SU-DHL-6 (cell line): ENCODE measurements around the gene CMPK2.
"Not testable (repeated sequence)": the region's sequence is repeated elsewhere in the genome, so short reads cannot be mapped to it uniquely, and the experiment has no call there.

Experiments used
- H2AFZ ChIP-seq: fragments of 200-600 bp; sonication (generic); 2 replicates; pipeline ENCODE4 v1.6.1; 2014; ENCODE audit warnings: low read depth, mild to moderate bottlenecking, moderate library complexity, mixed read lengths, antibody characterized with exemption, low read length; ENCODE audit not compliant: severe bottlenecking
- H3F3A ChIP-seq: fragments of 200-600 bp; shearing (Covaris generic); 2 replicates; pipeline ENCODE4 v1.6.0; 2016; ENCODE audit warnings: antibody characterized with exemption, mild to moderate bottlenecking; ENCODE audit not compliant: insufficient read depth
- H3K27ac ChIP-seq: fragments of 200-600 bp; sonication (generic); 2 replicates; pipeline ENCODE4 v1.5.1; 2016; ENCODE audit warnings: low read depth, mild to moderate bottlenecking, low read length, moderate library complexity, mixed read lengths
- H3K27me3 ChIP-seq: fragments of 200-600 bp; sonication (generic), shearing (Covaris generic); 2 replicates; pipeline ENCODE4 v1.6.0; 2014; ENCODE audit warnings: mild to moderate bottlenecking, low read length
- H3K36me3 ChIP-seq: fragments of 200-600 bp; sonication (generic); 2 replicates; pipeline ENCODE4 v1.6.1; 2014; ENCODE audit warnings: mild to moderate bottlenecking, low read length, mixed read lengths
- H3K4me2 ChIP-seq: fragments of 300-600, 200-600 bp; shearing (Covaris generic), sonication (generic); 2 replicates; pipeline ENCODE4 v1.6.0; 2014; ENCODE audit warnings: low read length, low read depth, mild to moderate bottlenecking; ENCODE audit not compliant: poor library complexity, severe bottlenecking
- H3K4me3 ChIP-seq: fragments of 200-600 bp; sonication (generic); 2 replicates; pipeline ENCODE4 v1.5.1; 2014; ENCODE audit warnings: antibody characterized with exemption, low read length, mild to moderate bottlenecking, mixed read lengths; ENCODE audit not compliant: insufficient read depth, poor library complexity, severe bottlenecking
- H3K79me2 ChIP-seq: fragments of 200-600 bp; sonication (generic); 2 replicates; pipeline ENCODE4 v1.6.1; 2014; ENCODE audit warnings: mild to moderate bottlenecking, low read length, moderate library complexity; ENCODE audit not compliant: insufficient read depth
- H3K9ac ChIP-seq: fragments of 200-600 bp; sonication (generic); 2 replicates; pipeline ENCODE4 v1.7.0; 2014; ENCODE audit warnings: mild to moderate bottlenecking, low read length
- H3K9me2 ChIP-seq: fragments of 200-600 bp; sonication (generic); replicated peaks from 2 replicates; pipeline ENCODE4 v1.6.1; 2014; ENCODE audit warnings: low read length; ENCODE audit not compliant: insufficient read depth
- H3K9me3 ChIP-seq: fragments of 200-600 bp; sonication (generic); 2 replicates; pipeline ENCODE4 v1.6.1; 2014; ENCODE audit warnings: low read length, mixed read lengths; ENCODE audit not compliant: insufficient read depth
- H4K20me1 ChIP-seq: fragments of 200-600 bp; sonication (generic); 2 replicates; pipeline ENCODE4 v1.6.1; 2014; ENCODE audit warnings: low read depth, mild to moderate bottlenecking, antibody characterized with exemption, low read length, moderate library complexity, mixed read lengths
- CTCF ChIP-seq: fragments of 200-600 bp; sonication (generic); IDR thresholded peaks from one replicate; pipeline ENCODE4 v1.5.1; 2017; ENCODE audit warnings: antibody characterized with exemption, mild to moderate bottlenecking, low read length, moderate library complexity; ENCODE audit not compliant: insufficient read depth, poor library complexity, severe bottlenecking
- EZH2phosphoT487 ChIP-seq: fragments of 200-600 bp; sonication (generic), shearing (Covaris generic); conservative IDR thresholded peaks from 2 replicates; pipeline ENCODE4 v1.6.1; 2018; ENCODE audit warnings: mild to moderate bottlenecking, antibody characterized with exemption, low read length, moderate library complexity, mixed read lengths

CMPK2 gene

GRCh38 chr2:6908291-6908690 is 42.6 kb upstream of the CMPK2 start:
- 0 out of 2 replicates have a peak, but pooled peaks cover 5% of the 10 kb centered on the region for H3F3A ChIP-seq
- no peaks in the 10 kb centered on the region for H3K36me3 ChIP-seq
- H4K20me1 ChIP-seq = no peaks in the 10 kb centered on the region
- no peaks in the 10 kb centered on the region for H3K9me2 ChIP-seq
- H3K79me2 ChIP-seq = no peaks in the 10 kb centered on the region
- H3K4me3 ChIP-seq = no peak overlapping the region
- no peak overlapping the region for H3K4me2 ChIP-seq
- H2AFZ ChIP-seq = no peak overlapping the region
- no peak overlapping the region for H3K9ac ChIP-seq
- no peak overlapping the region for H3K27ac ChIP-seq
- no peaks in the 10 kb centered on the region for H3K27me3 ChIP-seq
- TF ChIP-seq EZH2phosphoT487 (no peak), CTCF (no peak)
- H3K9me3 ChIP-seq = no peaks in the 10 kb centered on the region

GRCh38 chr2:6906165-6906741 is 40.5 kb upstream of the CMPK2 start:
- H3K27ac ChIP-seq = no peak overlapping the region

GRCh38 chr2:6905668-6906067 is 40.0 kb upstream of the CMPK2 start:
- Histone ChIP-seq H3K79me2 (no peaks in the 10 kb centered on the region), H3K9ac (no peak overlapping the region), H3K9me2 (no peaks in the 10 kb centered on the region), H3K27me3 (no peaks in the 10 kb centered on the region), H3K27ac (no peak overlapping the region), H3K4me3 (no peak overlapping the region), H3K9me3 (no peaks in the 10 kb centered on the region), H3K36me3 (no peaks in the 10 kb centered on the region), H3K4me2 (no peak overlapping the region), H4K20me1 (no peaks in the 10 kb centered on the region), H3F3A (0 out of 2 replicates have a peak, but pooled peaks cover 5% of the 10 kb centered on the region), H2AFZ (no peak overlapping the region)
- no peak for TF ChIP-seq CTCF
- no peak for TF ChIP-seq EZH2phosphoT487

More at GRCh38 chr2:6906165-6906741, 40.5 kb upstream of the CMPK2 start:
- no peak overlapping the region for H3K9ac ChIP-seq
- 0 out of 2 replicates have a peak, but pooled peaks cover 5% of the 10 kb centered on the region for H3F3A ChIP-seq
- no peaks in the 10 kb centered on the region for H3K79me2 ChIP-seq
- H3K4me3 ChIP-seq = no peak overlapping the region
- H2AFZ ChIP-seq = no peak overlapping the region
- H3K4me2 ChIP-seq = no peak overlapping the region
- no peaks in the 10 kb centered on the region for H3K9me3 ChIP-seq
- TF ChIP-seq EZH2phosphoT487 = no peak
- no peak for TF ChIP-seq CTCF
- no peaks in the 10 kb centered on the region for H3K27me3 ChIP-seq
- no peaks in the 10 kb centered on the region for H4K20me1 ChIP-seq
- H3K36me3 ChIP-seq = no peaks in the 10 kb centered on the region
- H3K9me2 ChIP-seq = no peaks in the 10 kb centered on the region

- not testable (repeated sequence) for H3K9ac ChIP-seq, H3K9me2 ChIP-seq, H3K79me2 ChIP-seq, H3K27me3 ChIP-seq, H3K9me3 ChIP-seq, H4K20me1 ChIP-seq, H2AFZ ChIP-seq, H3K36me3 ChIP-seq, H3K4me3 ChIP-seq, H3K27ac ChIP-seq, H3F3A ChIP-seq, H3K4me2 ChIP-seq
Observed at GRCh38 chr2:6902581-6902980, 36.9 kb upstream of the CMPK2 start.
